GM12874 (cell line): Measurements from ENCODE around the gene NDUFS8.

ENCODE experiments used
- CTCF ChIP-seq: IDR thresholded peaks from 2 replicates; pipeline ENCODE4 v1.5.1; 2011; ENCODE audit warnings: low read depth, mild to moderate bottlenecking, control low read depth, low read length, moderate library complexity; ENCODE audit not compliant: insufficient read depth

NDUFS8 gene

GRCh38 chr11:68053117-68053516 is 22.6 kb downstream of the NDUFS8 start:
- TF ChIP-seq CTCF, result no peak

DNA sequence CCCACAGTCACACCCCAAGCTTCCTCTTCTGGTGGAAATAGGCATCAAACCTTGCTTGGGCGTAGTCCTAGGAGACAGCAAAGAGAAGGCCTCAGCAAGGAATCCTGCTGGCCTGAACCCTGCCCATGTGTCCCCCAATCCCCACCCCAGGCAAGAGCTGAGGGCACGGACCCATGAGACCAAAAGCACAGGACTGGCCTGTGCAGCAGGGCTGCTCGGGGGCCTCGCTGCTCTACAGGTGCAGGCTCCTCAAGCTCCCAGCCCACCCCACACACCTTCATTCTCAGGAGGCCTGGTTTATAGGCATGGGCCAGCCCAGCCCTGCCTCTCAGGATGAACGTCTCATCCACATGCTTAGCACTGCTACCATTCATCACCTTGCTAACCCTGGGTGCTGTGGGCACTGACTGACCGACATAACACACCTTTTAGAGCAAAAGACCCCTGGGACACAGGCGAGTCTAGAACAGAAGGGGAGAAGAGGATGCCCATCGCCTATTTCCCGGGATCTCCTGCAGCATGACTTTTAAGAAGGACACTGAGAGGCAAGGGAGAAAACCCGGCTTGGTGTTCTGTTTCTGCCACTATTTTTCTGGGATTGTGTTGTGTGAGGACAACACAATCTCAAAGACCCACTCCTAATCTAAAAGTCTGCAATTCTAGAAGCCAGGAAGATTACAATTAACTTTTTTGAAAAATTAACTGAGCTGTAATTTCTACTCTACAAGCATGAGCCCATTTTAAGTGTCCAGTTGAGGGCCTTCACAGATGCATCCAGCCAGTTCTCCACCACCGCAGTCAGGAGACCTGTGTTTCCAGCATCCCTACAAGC is 23.7 kb downstream of the NDUFS8 start:
- TF ChIP-seq CTCF, result no peak

GRCh38 chr11:68056317-68057285 is 26.1 kb downstream of the NDUFS8 start:
- no peak for TF ChIP-seq CTCF

- no peak for TF ChIP-seq CTCF
These were observed 27.3 kb downstream of the NDUFS8 start for GRCh38 chr11:68057807-68058206.

DNA sequence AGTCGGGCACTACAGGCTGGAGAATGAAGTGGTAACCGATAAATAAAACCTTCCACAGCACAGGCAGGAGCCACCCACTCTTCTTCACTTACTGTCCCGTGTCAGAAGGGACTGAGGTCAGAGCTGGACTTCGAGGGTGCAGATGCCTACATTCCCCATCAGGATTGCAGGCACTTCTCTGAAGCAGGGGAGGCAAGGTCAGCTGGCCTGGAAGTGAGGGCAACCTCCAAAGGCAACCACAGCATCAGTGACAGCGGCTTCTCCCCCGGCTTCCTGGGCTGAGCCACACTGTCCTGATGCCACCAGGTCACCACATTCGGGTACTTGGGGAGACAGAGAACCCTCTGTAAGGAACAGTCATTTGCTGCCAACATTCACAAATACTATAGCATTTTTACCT is 31.0 kb downstream of the NDUFS8 start:
- no peak for TF ChIP-seq CTCF

- no peak for TF ChIP-seq CTCF
These were observed 34.4 kb downstream of the NDUFS8 start for GRCh38 chr11:68064926-68065325.

- TF ChIP-seq CTCF, result no peak
These were observed 35.4 kb downstream of the NDUFS8 start for GRCh38 chr11:68065841-68066240.
